Sigmoid colon (tissue), 4 donors: ENCODE data around the gene ZNF746.

Source experiments
- EP300 ChIP-seq, 4 donors: sonication (generic); formaldehyde crosslinking; IDR thresholded peaks; one replicate each; pipeline ENCODE4 v1.6.1; 2017; ENCODE audit warnings: antibody characterized with exemption in 4 of 4
- POLR2AphosphoS5 ChIP-seq, 4 donors: sonication (generic); formaldehyde crosslinking; IDR thresholded peaks; one replicate each; pipeline ENCODE4 v1.6.1; 2017; ENCODE audit warnings: antibody characterized with exemption in 4 of 4
- TF ChIP-seq, protein P1 (sequence below), 4 experiments: fragments of 450-650 bp in 3 of 4; fragments of 200-600 bp in 1 of 4; IDR thresholded peaks; one replicate each; pipeline ENCODE4 v1.5.1; 2016 to 2019; ENCODE audit warnings: antibody characterized with exemption in 4 of 4, mild to moderate bottlenecking in 3 of 4, moderate library complexity in 2 of 4

DNA sequence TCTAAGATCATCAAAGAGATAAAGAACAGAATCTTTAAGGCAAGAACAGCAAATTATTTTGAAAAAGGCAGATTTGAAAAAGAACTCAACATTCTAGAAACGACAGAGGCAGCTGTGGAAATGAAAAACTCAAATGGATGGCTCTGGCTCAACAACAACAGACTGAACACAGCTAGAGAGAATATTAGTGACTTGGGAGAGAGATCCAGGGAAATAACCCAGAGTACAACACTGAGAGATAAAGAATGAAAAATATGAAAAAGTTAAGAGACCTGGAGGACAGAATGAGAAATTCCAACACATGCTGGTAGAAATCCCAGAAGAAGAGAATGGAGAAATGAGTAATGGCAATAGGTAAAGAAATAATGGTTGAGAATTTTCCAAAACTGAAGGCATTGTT is 18.9 kb downstream of the ZNF746 start:
- TF ChIP-seq, protein P1, sequence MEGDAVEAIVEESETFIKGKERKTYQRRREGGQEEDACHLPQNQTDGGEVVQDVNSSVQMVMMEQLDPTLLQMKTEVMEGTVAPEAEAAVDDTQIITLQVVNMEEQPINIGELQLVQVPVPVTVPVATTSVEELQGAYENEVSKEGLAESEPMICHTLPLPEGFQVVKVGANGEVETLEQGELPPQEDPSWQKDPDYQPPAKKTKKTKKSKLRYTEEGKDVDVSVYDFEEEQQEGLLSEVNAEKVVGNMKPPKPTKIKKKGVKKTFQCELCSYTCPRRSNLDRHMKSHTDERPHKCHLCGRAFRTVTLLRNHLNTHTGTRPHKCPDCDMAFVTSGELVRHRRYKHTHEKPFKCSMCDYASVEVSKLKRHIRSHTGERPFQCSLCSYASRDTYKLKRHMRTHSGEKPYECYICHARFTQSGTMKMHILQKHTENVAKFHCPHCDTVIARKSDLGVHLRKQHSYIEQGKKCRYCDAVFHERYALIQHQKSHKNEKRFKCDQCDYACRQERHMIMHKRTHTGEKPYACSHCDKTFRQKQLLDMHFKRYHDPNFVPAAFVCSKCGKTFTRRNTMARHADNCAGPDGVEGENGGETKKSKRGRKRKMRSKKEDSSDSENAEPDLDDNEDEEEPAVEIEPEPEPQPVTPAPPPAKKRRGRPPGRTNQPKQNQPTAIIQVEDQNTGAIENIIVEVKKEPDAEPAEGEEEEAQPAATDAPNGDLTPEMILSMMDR (IDR thresholded peaks at IDR 0.05) = no peak
- TF ChIP-seq EP300 (IDR thresholded peaks at IDR 0.05) (no peak), POLR2AphosphoS5 (IDR thresholded peaks at IDR 0.05) (no peak)
